ENCODE measurements around the gene RASA4B. TPM values are rescaled to one million over a fixed set of nuclear protein-coding genes. Genes with fewer than 3 reads are reported as not detected.
A peak's percentile ranks its signal among the peaks of the same experiment; 100 is the strongest.

RASA4B gene
- total and polyA plus RNA-seq, 2 of the 4 experiments (the other 2 are of a cell fraction), result 1.8 to 7.7 TPM

DNA sequence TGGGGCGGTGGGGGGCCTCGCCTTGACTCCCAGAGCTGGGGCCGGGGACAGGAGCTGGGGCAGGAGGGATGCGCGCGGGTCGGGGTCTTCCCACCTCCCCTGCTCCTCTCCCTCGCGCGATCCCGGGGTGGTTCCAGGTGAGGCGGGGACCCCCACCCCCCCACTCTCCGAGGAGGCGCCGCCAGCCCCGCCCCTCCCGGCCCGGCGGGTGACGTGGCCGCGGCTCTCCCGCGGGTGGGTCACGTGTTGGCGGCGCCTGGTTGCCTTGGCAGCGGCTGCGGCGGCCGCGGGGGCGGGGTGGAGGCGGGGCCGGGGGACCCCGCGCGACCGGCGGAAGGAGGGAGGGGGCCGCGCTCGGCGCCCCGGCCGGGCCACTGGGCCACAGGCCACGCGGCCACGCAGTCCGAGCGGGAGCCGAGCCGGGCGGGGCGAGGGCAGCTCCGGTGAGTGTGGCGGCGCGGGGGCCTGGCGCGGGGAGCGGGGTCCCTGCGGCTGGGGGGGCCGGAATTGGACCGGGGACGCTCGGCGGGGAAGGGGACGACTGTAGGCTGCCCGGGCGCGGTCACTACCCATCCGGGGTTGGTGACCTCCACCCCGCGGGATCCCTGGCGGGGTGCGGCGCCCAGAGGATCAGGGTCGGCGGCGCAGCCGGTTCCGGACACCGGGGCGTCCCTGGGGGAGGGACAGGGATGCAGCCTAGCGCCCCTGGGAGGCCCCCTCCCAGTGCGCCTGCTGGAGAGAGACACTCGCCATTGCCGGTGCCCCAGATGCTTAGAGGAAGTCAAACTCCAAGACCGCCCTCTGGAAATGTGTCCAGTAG, 84.1 kb downstream of the RASA4B start, which contains the start of gene ORAI2:
Gene ORAI2, plus strand, starts transcription at position 357 of the 820 bp plus-strand sequence. CDS start 5,382 bp downstream, outside the sequence.
- CTCF ChIA-PET, result no interaction called here

More for the DNA sequence above, 84.1 kb downstream of the RASA4B start, which contains the start of gene ORAI2:
- Histone ChIP-seq H3K27me3 (ENCODE audit: control insufficient read depth, insufficient read depth, low read length) (no peaks in the 10 kb centered on the region), H2AK9ac (replicated peaks; ENCODE audit: low read depth, low read length, poor library complexity) (peak within 1 kb of the TSS; percentile 92), H3K23ac (ENCODE audit: low read depth, low read length) (peak within 1 kb of the TSS; percentile 52), H3K9me3 (ENCODE audit: control insufficient read depth, insufficient read depth, low read length) (no peaks in the 10 kb centered on the region), H2BK5ac (ENCODE audit: low read depth, low read length, poor library complexity, severe bottlenecking) (peak within 1 kb of the TSS; percentile 60), H3K4me3 (ENCODE audit: insufficient read depth, low read depth, low read length) (peak within 1 kb of the TSS; percentile 85), H3K4ac (ENCODE audit: low read depth, low read length) (peak within 1 kb of the TSS; percentile 87), H3K4me2 (ENCODE audit: low read depth, low read length) (peak within 1 kb of the TSS; percentile 80), H3K9ac (ENCODE audit: low read depth, low read length) (peak within 1 kb of the TSS; percentile 73), H3K27ac (ENCODE audit: insufficient read depth, low read length) (peak within 1 kb of the TSS; percentile 64), H3K56ac (ENCODE audit: extremely low read depth, insufficient read depth, low read length) (peak within 1 kb of the TSS; percentile 54; the same call in 1 of the 2 replicates), H3K9me1 (ENCODE audit: insufficient read depth, low read length) (peaks cover 6% of the 10 kb centered on the region), H2BK20ac (ENCODE audit: low read depth, low read length) (0 out of 2 replicates have a peak within 1 kb of the TSS, but pooled peaks have one; percentile 14), H3K79me1 (ENCODE audit: low read depth in 1 of 2, low read length in 2 of 2) (peaks cover 6 to 30% of the 10 kb centered on the region in 2 experiments; a peak in 3 of 4 replicates), H4K20me1 (ENCODE audit: insufficient read depth, low read length) (no peaks in the 10 kb centered on the region), H4K8ac (ENCODE audit: low read depth in 2 of 2, low read length in 2 of 2) (peak within 1 kb of the TSS; percentile 81 to 93; a peak in 3 of 4 replicates), H3K18ac (ENCODE audit: low read depth, low read length) (peak within 1 kb of the TSS; percentile 88), H4K91ac (ENCODE audit: insufficient read depth, low read depth, low read length) (peak within 1 kb of the TSS; percentile 49), H2BK15ac (ENCODE audit: low read depth, low read length) (no peak within 1 kb of the TSS; the same call in 2 of the 3 replicates), H4K5ac (ENCODE audit: low read depth, low read length) (peak within 1 kb of the TSS; percentile 92), H2AFZ (replicated peaks; ENCODE audit: low read length, poor library complexity) (peak within 1 kb of the TSS; percentile 96), H3K36me3 (ENCODE audit: control insufficient read depth, insufficient read depth, low read length) (peaks cover 3% of the 10 kb centered on the region; the same call in 1 of the 2 replicates), H2BK120ac (ENCODE audit: low read depth, low read length) (peak within 1 kb of the TSS; percentile 61; the same call in 1 of the 2 replicates), H2AK5ac (ENCODE audit: low read depth, low read length) (peak within 1 kb of the TSS; percentile 83), H3K14ac (replicated peaks; ENCODE audit: low read depth, low read length) (peak within 1 kb of the TSS; percentile 61), H3K4me1 (ENCODE audit: control insufficient read depth, insufficient read depth, low read length) (peaks cover 4% of the 10 kb centered on the region; the same call in 1 of the 2 replicates)
- no peak for TF ChIP-seq MAFK (IDR thresholded peaks at IDR 0.05; ENCODE audit: low read depth, low read length)
- TF ChIP-seq, protein P1, sequence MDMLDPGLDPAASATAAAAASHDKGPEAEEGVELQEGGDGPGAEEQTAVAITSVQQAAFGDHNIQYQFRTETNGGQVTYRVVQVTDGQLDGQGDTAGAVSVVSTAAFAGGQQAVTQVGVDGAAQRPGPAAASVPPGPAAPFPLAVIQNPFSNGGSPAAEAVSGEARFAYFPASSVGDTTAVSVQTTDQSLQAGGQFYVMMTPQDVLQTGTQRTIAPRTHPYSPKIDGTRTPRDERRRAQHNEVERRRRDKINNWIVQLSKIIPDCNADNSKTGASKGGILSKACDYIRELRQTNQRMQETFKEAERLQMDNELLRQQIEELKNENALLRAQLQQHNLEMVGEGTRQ (IDR thresholded peaks at IDR 0.05; ENCODE audit: low read depth, low read length), result peak; percentile 95
- TF ChIP-seq CEBPB (IDR thresholded peaks at IDR 0.05; ENCODE audit: low read depth, low read length), result no peak
- TF ChIP-seq POLR2A (IDR thresholded peaks at IDR 0.05; ENCODE audit: low read depth, low read length), result peak; percentile 53
- TF ChIP-seq BHLHE40 (IDR thresholded peaks at IDR 0.05; ENCODE audit: low read depth, low read length), result peak; percentile 70
- peak; percentile 89 for TF ChIP-seq MAZ (IDR thresholded peaks at IDR 0.05; ENCODE audit: borderline replicate concordance, low read depth, low read length)
- TF ChIP-seq RFX5 (IDR thresholded peaks at IDR 0.05; ENCODE audit: low read depth, low read length), result no peak
- no TSS peak for BruUV-seq (replicated peaks)
- intact Hi-C loops (cut with micrococcal nuclease), result no loop called here
- ATAC-seq (ENCODE audit: low read depth), result peak; percentile 85
- dilution Hi-C loops (cut with HindIII; ENCODE audit: low sequenced_read_pairs, unreplicated experiment), result no loop called here
- POLR2A ChIA-PET (ENCODE audit: unreplicated experiment), result no interaction called here
- peak; percentile 59 for DNase-seq
- in situ Hi-C loops (cut with MboI; ENCODE audit: low sequenced_read_pairs), result no loop called here
- WGBS, 2 experiments (ENCODE audit: extremely low coverage in 2 of 2, insufficient read length in 1 of 2), result 0% methylated on average over 20 of the region's 90 CpGs; no CpG with 5 or more reads in 1 of the 2 experiments
